ENCODE results near the gene NSF. TPM values are rescaled to one million over a fixed set of nuclear protein-coding genes. Genes with fewer than 3 reads are reported as not detected.

Gene NSF
- total RNA-seq, 2 experiments from 2014 or later, result 35.3 to 42.5 TPM

DNA sequence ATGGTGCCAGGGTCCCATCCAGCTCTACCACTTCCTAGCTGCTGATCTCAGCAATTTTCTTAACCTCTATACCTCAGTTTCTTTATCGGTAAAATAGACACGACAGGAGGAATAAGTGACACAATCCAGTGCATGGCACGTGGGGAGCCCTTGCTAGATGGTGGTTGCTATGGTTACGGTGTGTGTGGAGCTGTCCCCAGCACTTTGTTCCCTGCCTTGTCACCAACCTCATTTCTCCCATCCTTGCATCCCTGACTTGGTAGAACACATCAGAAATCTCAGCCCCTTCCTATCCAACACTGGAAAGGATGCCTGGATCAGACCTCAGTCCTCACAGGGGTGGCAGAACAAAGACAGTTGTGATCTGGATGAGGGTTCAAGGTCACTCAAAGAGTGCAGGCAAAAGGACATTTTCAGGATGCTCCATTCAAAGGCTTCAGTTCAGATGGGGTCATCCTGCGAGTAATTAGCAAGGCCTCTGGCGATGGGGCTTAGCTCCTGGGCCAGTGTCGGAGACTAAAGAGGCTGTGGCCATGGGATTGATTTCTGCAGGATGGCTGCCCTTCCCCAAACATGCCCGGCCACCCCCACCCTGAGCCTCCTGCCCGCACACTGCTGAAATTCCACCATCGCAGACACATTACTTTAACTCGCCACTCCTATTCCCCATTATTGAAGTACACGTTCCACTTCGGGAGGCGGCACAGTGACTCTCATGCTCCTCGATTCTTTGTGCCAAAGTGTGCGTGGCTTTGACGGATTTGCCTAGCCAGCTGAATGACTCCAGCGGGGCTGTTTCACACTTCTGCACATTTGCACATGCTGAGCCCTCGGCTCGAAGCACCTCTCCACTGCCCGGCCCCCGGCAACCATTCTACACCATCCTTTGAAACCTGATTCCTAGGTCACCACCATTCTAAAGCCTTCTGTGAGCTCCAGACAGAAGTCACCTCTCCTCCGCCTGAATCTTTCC, 187.8 kb downstream of the NSF start:
- peaks cover 22% of the 10 kb centered on the region for H3K4me1 ChIP-seq (ENCODE audit: insufficient read depth, low read length, poor library complexity, severe bottlenecking)
- ChIA-PET POLR2A (no interaction called here), CTCF (ENCODE audit: unreplicated experiment) (no interaction called here)
- DNase-seq (ENCODE audit: low spot score), result peak; percentile 30
- no peaks in the 10 kb centered on the region for H3K79me2 ChIP-seq (ENCODE audit: insufficient read depth, low read depth, low read length)
- intact Hi-C loops (cut with micrococcal nuclease; ENCODE audit: unreplicated experiment), result no loop called here
- H3K9me2 ChIP-seq (ENCODE audit: insufficient read depth, low read length), result no peaks in the 10 kb centered on the region
- no peaks in the 10 kb centered on the region for H3K36me3 ChIP-seq (ENCODE audit: insufficient read depth, low read length)
- H4K20me1 ChIP-seq (ENCODE audit: insufficient read depth, low read length), result no peaks in the 10 kb centered on the region
- no peak overlapping the region for H3K4me2 ChIP-seq (ENCODE audit: low read length)
- TF ChIP-seq, protein P1, sequence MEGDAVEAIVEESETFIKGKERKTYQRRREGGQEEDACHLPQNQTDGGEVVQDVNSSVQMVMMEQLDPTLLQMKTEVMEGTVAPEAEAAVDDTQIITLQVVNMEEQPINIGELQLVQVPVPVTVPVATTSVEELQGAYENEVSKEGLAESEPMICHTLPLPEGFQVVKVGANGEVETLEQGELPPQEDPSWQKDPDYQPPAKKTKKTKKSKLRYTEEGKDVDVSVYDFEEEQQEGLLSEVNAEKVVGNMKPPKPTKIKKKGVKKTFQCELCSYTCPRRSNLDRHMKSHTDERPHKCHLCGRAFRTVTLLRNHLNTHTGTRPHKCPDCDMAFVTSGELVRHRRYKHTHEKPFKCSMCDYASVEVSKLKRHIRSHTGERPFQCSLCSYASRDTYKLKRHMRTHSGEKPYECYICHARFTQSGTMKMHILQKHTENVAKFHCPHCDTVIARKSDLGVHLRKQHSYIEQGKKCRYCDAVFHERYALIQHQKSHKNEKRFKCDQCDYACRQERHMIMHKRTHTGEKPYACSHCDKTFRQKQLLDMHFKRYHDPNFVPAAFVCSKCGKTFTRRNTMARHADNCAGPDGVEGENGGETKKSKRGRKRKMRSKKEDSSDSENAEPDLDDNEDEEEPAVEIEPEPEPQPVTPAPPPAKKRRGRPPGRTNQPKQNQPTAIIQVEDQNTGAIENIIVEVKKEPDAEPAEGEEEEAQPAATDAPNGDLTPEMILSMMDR (conservative IDR thresholded peaks at IDR 0.05; ENCODE audit: low read length), result no peak
- TF ChIP-seq EZH2phosphoT487 (IDR thresholded peaks at IDR 0.05; ENCODE audit: borderline replicate concordance, low read depth, low read length), result no peak
- H3K4me3 ChIP-seq (ENCODE audit: low read depth, low read length, poor library complexity, severe bottlenecking), result no peak overlapping the region
- H3K9me3 ChIP-seq (ENCODE audit: low read length), result no peaks in the 10 kb centered on the region
- no TSS peak for BruUV-seq (replicated peaks)
- H2AFZ ChIP-seq (ENCODE audit: low read length), result no peak overlapping the region
- H3K27ac ChIP-seq (ENCODE audit: low read depth, low read length, poor library complexity, severe bottlenecking), result no peak overlapping the region

DNA sequence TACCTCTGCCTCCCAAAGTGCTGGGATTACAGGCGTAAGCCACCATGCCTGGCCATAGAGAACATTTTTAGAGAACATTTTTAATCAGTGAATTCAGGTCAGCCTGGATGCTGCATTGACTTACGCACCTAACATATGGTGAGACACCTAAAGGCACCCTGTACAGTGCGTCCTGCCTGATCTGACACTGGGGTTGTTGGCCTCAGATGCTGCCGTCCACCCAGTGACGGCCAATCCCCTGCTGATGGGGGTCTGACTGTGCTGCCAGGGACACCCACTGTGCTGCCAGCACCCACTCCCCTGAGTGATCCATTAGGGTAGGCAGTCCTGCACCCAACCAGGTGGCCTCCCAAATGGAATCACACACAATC, 189.5 kb downstream of the NSF start:
- H3K9me2 ChIP-seq (ENCODE audit: insufficient read depth, low read length), result no peaks in the 10 kb centered on the region

More for the DNA sequence above, 189.5 kb downstream of the NSF start:
- no peak overlapping the region for H3K27ac ChIP-seq (ENCODE audit: low read depth, low read length, poor library complexity, severe bottlenecking)
- TF ChIP-seq, protein P1 (conservative IDR thresholded peaks at IDR 0.05; ENCODE audit: low read length), result no peak
- no peak for TF ChIP-seq EZH2phosphoT487 (IDR thresholded peaks at IDR 0.05; ENCODE audit: borderline replicate concordance, low read depth, low read length)
- no peaks in the 10 kb centered on the region for H3K9me3 ChIP-seq (ENCODE audit: low read length)
- ChIA-PET POLR2A (no interaction called here), CTCF (ENCODE audit: unreplicated experiment) (no interaction called here)
- no peak overlapping the region for H2AFZ ChIP-seq (ENCODE audit: low read length)
- H3K4me2 ChIP-seq (ENCODE audit: low read length), result no peak overlapping the region
- no peaks in the 10 kb centered on the region for H3K36me3 ChIP-seq (ENCODE audit: insufficient read depth, low read length)
- peaks cover 20% of the 10 kb centered on the region for H3K4me1 ChIP-seq (ENCODE audit: insufficient read depth, low read length, poor library complexity, severe bottlenecking)
- H3K4me3 ChIP-seq (ENCODE audit: low read depth, low read length, poor library complexity, severe bottlenecking), result no peak overlapping the region
- no peak for DNase-seq (ENCODE audit: low spot score)
- BruUV-seq (replicated peaks), result no TSS peak
- no peaks in the 10 kb centered on the region for H3K79me2 ChIP-seq (ENCODE audit: insufficient read depth, low read depth, low read length)
- intact Hi-C loops (cut with micrococcal nuclease; ENCODE audit: unreplicated experiment), result no loop called here
- no peaks in the 10 kb centered on the region for H4K20me1 ChIP-seq (ENCODE audit: insufficient read depth, low read length)
